B cell (primary cell): ENCODE results near the gene SRPK1. TPM values are rescaled to one million over a fixed set of nuclear protein-coding genes. Genes with fewer than 3 reads are reported as not detected.

Experiments used
- ATAC-seq: fragments of 200-7000 bp; cut with Tn5 transposase; one replicate; pipeline ENCODE4 v1.10.0; 2021; ENCODE audit warnings: low read depth, mild to moderate bottlenecking, moderate number of reproducible peaks, moderate library complexity
- CTCF ChIA-PET: fragments of 350-600 bp; sonication (Branson Sonifier 250); formaldehyde crosslinking; loops from one replicate; lab custom pipeline; 2021; ENCODE audit warnings: antibody characterized with exemption, inconsistent platforms; lab: Charles Lee
- POLR2A ChIA-PET: fragments of 350-600 bp; sonication (Branson Sonifier 250); formaldehyde crosslinking; loops from one replicate; lab custom pipeline; 2021; ENCODE audit warnings: antibody characterized with exemption; lab: Charles Lee
- DNase-seq: peaks from one replicate; pipeline ENCODE4 v3.0.0; 2013
- H2AFZ ChIP-seq: 2 replicates; pipeline ENCODE4 v1.6.1; 2012; ENCODE audit warnings: mild to moderate bottlenecking, low read depth, low read length; ENCODE audit not compliant: insufficient read depth, poor library complexity, severe bottlenecking
- H3K27ac ChIP-seq, 2 donors: 1 replicate in 1 of 2; 2 replicates in 1 of 2; pipeline ENCODE4 v1.5.1; 2012 to 2013; ENCODE audit warnings: low read length in 2 of 2, mild to moderate bottlenecking in 2 of 2, moderate library complexity in 1 of 2
- H3K27me3 ChIP-seq, 4 experiments: fragments of 200-600 bp in 1 of 4; sonication (generic) in 1 of 4; replicated peaks in 1 of 4; 1 replicate in 2 of 4; 2 replicates in 2 of 4; pipeline versions ENCODE4 v1.6.1 to v1.7.0; 2013 to 2016; ENCODE audit warnings: low read length in 3 of 4, mild to moderate bottlenecking in 2 of 4, mixed read lengths in 1 of 4, moderate library complexity in 1 of 4; ENCODE audit not compliant: insufficient read depth in 4 of 4, control insufficient read depth in 3 of 4; ENCODE audit errors: control extremely low read depth in 1 of 4
- H3K36me3 ChIP-seq, 2 experiments: replicated peaks in 1 of 2; 1 replicate in 1 of 2; 2 replicates in 1 of 2; pipeline versions ENCODE4 v1.6.1 to v1.7.1; 2013; ENCODE audit warnings: low read length in 1 of 2; ENCODE audit not compliant: insufficient read depth in 2 of 2, control insufficient read depth in 1 of 2; ENCODE audit errors: control extremely low read depth in 1 of 2, extremely low read depth in 1 of 2
- H3K4me1 ChIP-seq, 2 donors: fragments of 200-600 bp in 1 of 2; sonication (generic) in 1 of 2; 1 replicate in 1 of 2; 2 replicates in 1 of 2; pipeline versions ENCODE4 v1.5.1 to v1.6.1; 2013 to 2017; ENCODE audit warnings: low read length in 2 of 2; ENCODE audit not compliant: control insufficient read depth in 2 of 2, insufficient read depth in 2 of 2
- H3K4me2 ChIP-seq: replicated peaks from 2 replicates; pipeline ENCODE3; 2012; ENCODE audit warnings: mild to moderate bottlenecking, low read depth, low read length; ENCODE audit not compliant: poor library complexity, severe bottlenecking
- H3K4me3 ChIP-seq, 5 experiments: fragments of 200-600 bp in 1 of 5; sonication (generic) in 1 of 5; 1 replicate in 3 of 5; 2 replicates in 2 of 5; pipeline versions ENCODE4 v1.5.1 to v1.7.0; 2011 to 2016; ENCODE audit warnings: low read length in 4 of 5, mild to moderate bottlenecking in 4 of 5, low read depth in 2 of 5, control low read depth in 1 of 5, moderate library complexity in 1 of 5; ENCODE audit not compliant: insufficient read depth in 1 of 5; ENCODE audit errors: control extremely low read depth in 1 of 5, extremely low read depth in 1 of 5
- H3K79me2 ChIP-seq: fragments of 200-600 bp; sonication (generic); one replicate; pipeline ENCODE4 v1.6.0; 2016; ENCODE audit warnings: low read length; ENCODE audit not compliant: control insufficient read depth, insufficient read depth
- H3K9ac ChIP-seq: fragments of 200-600 bp; sonication (generic); 2 replicates; pipeline ENCODE4 v1.6.1; 2017; ENCODE audit warnings: mild to moderate bottlenecking, low read length, moderate library complexity
- H3K9me3 ChIP-seq, 3 donors: one replicate each; pipeline versions ENCODE4 v1.6.1 to v1.7.1; 2013; ENCODE audit warnings: low read length in 2 of 3; ENCODE audit not compliant: control insufficient read depth in 2 of 3, insufficient read depth in 1 of 3; ENCODE audit errors: control extremely low read depth in 1 of 3
- H4K20me1 ChIP-seq: 2 replicates; pipeline ENCODE4 v1.6.0; 2012; ENCODE audit warnings: mild to moderate bottlenecking, low read length; ENCODE audit not compliant: insufficient read depth, control insufficient read depth, poor library complexity, severe bottlenecking
- H3K27ac Mint-ChIP-seq: one replicate; pipeline ENCODE4 v1.8.0; 2021; ENCODE audit warnings: mixed read lengths
- H3K27me3 Mint-ChIP-seq: one replicate; pipeline ENCODE4 v1.8.0; 2021; ENCODE audit warnings: mixed read lengths
- H3K4me1 Mint-ChIP-seq: one replicate; pipeline ENCODE4 v1.8.0; 2021; ENCODE audit warnings: mixed read lengths
- H3K4me3 Mint-ChIP-seq: one replicate; pipeline ENCODE4 v1.8.0; 2021; ENCODE audit warnings: mixed read lengths
- H3K9me3 Mint-ChIP-seq: one replicate; pipeline ENCODE4 v1.8.0; 2022; ENCODE audit warnings: mixed read lengths; ENCODE audit not compliant: insufficient read depth
- EZH2 ChIP-seq: IDR thresholded peaks from 2 replicates; pipeline ENCODE4 v1.6.1; 2012; ENCODE audit warnings: borderline replicate concordance, low read depth, mild to moderate bottlenecking, moderate library complexity, low read length; ENCODE audit not compliant: insufficient read depth, poor library complexity, severe bottlenecking
- WGBS: methylation state at CpG from one replicate; pipeline ENCODE4 v1.1.5; 2013; ENCODE audit warnings: missing lambda C conversion rate; ENCODE audit not compliant: insufficient coverage; 5-methylcytosine and 5-hydroxymethylcytosine counted together
- intact Hi-C: fragments of 100-400 bp; cut with micrococcal nuclease; formaldehyde crosslinking; loops from one replicate; pipeline ENCODE4 v1.10.0; 2022
- polyA plus RNA-seq: library from polyadenylated mRNA; depleted of rRNA; stranded (reverse); fragments of >200 nt; gene quantifications from 2 replicates; pipeline ENCODE4 v1.2.3, GENCODE V29; 2012
- total RNA-seq, 2 donors: library from RNA; stranded (reverse); fragments of 120-200 nt in 1 of 2; gene quantifications; 1 replicate in 1 of 2; 2 replicates in 1 of 2; pipeline versions ENCODE4 v1.2.3 to v1.2.4, GENCODE V29; 2013 to 2022
- TF ChIP-seq, protein P1 (sequence below): fragments of 200-600 bp; IDR thresholded peaks from one replicate; pipeline ENCODE4 v1.8.0; 2022; ENCODE audit warnings: antibody characterized with exemption, mild to moderate bottlenecking

SRPK1 gene
- total and polyA plus RNA-seq, 2 donors (not counting 1 experiment from before 2014, with no cell fraction given) = 9.7 to 53.3 TPM

DNA sequence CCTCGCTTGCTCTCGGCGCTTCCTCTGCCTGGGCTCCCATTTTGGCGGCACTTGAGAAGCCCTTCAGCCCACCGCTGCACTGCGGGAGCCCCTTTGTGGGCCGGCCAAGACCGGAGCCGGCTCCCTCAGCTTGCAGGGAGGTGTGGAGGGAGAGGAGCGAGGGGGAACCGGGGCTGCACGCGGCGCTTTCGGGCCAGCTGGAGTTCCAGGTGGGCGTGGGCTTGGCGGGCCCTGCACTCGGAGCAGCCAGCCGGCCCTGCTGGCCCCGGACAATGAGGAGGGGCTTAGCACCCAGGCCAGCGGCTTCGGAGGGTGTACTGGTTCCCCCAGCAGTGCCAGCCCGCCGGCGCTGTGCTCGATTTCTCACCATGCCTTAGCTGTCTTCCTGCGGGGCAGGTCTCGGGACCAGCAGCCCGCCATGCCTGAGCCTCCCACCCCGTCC is 10.2 kb upstream of the SRPK1 start:
- Histone ChIP-seq H3K27ac (no peak overlapping the region), H3K4me3 (no peak overlapping the region), H3K27me3 (no peaks in the 10 kb centered on the region), H3K9me3 (peaks cover 0 to 4% (median 0%) of the 10 kb centered on the region in 3 donors), H3K4me2 (no peak overlapping the region), H4K20me1 (no peaks in the 10 kb centered on the region), H3K36me3 (no peaks in the 10 kb centered on the region), H3K79me2 (no peaks in the 10 kb centered on the region), H2AFZ (no peak overlapping the region), H3K9ac (no peak overlapping the region), H3K4me1 (no peaks in the 10 kb centered on the region)
- POLR2A ChIA-PET = no interaction called here
- no peak for DNase-seq
- H3K27me3 Mint-ChIP-seq = no peaks in the 10 kb centered on the region
- intact Hi-C loops = no loop called here
- WGBS = 98% methylated on average over 30 of the region's 30 CpGs
- no peak overlapping the region for H3K27ac Mint-ChIP-seq
- no peaks in the 10 kb centered on the region for H3K9me3 Mint-ChIP-seq
- no peaks in the 10 kb centered on the region for H3K4me1 Mint-ChIP-seq
- H3K4me3 Mint-ChIP-seq = no peak overlapping the region
- no peak for ATAC-seq
- TF ChIP-seq EZH2 = no peak
- TF ChIP-seq, protein P1, sequence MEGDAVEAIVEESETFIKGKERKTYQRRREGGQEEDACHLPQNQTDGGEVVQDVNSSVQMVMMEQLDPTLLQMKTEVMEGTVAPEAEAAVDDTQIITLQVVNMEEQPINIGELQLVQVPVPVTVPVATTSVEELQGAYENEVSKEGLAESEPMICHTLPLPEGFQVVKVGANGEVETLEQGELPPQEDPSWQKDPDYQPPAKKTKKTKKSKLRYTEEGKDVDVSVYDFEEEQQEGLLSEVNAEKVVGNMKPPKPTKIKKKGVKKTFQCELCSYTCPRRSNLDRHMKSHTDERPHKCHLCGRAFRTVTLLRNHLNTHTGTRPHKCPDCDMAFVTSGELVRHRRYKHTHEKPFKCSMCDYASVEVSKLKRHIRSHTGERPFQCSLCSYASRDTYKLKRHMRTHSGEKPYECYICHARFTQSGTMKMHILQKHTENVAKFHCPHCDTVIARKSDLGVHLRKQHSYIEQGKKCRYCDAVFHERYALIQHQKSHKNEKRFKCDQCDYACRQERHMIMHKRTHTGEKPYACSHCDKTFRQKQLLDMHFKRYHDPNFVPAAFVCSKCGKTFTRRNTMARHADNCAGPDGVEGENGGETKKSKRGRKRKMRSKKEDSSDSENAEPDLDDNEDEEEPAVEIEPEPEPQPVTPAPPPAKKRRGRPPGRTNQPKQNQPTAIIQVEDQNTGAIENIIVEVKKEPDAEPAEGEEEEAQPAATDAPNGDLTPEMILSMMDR = no peak
- CTCF ChIA-PET = no interaction called here

DNA sequence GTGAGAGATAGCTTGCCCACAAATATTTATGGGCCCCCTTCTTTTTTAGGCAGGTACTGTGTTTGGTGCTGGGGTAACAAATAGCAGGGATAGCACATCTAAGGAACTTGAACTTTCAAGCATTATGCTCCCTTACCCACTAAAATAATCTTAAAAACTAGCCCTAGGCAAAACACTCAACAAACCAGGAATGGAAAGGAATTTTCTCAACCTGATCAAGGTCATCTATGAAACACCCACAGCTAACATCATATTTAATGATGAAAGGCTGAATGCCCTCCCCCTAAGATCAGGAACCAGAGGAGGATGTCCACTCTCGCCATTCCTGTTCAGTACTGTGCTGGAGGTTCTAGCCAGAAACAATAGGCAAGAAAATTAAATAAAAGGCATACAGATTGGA is 8.7 kb upstream of the SRPK1 start:
- H3K27me3 ChIP-seq = no peaks in the 10 kb centered on the region
- no peaks in the 10 kb centered on the region for H3K27me3 Mint-ChIP-seq
- intact Hi-C loops = no loop called here
- no peak for ATAC-seq
- H3K4me1 ChIP-seq = no peaks in the 10 kb centered on the region
- TF ChIP-seq, protein P1 = no peak
- no peak for TF ChIP-seq EZH2
- H3K9ac ChIP-seq = no peak overlapping the region
- H3K9me3 ChIP-seq = peaks cover 0 to 4% (median 0%) of the 10 kb centered on the region in 3 donors
- no peaks in the 10 kb centered on the region for H3K4me1 Mint-ChIP-seq
- H3K4me3 Mint-ChIP-seq = no peak overlapping the region
- no peak overlapping the region for H3K27ac ChIP-seq
- DNase-seq = no peak
- H3K36me3 ChIP-seq = no peaks in the 10 kb centered on the region
- WGBS = no CpG with 5 or more reads among the region's 1 CpG
- H4K20me1 ChIP-seq = no peaks in the 10 kb centered on the region
- no peaks in the 10 kb centered on the region for H3K79me2 ChIP-seq
- no peak overlapping the region for H2AFZ ChIP-seq
- CTCF ChIA-PET = no interaction called here
- no peak overlapping the region for H3K4me3 ChIP-seq
- H3K9me3 Mint-ChIP-seq = no peaks in the 10 kb centered on the region
- no peak overlapping the region for H3K4me2 ChIP-seq
- POLR2A ChIA-PET = interaction anchor here (0.7 kb wide), 1 partner anchor 186 kb away, joined by 5 read pairs; no protein-coding TSS in a partner anchor
- H3K27ac Mint-ChIP-seq = no peak overlapping the region
